HG03139 (cell line): ENCODE results near the gene IGFL1.
"Not testable (repeated sequence)": the region's sequence is repeated elsewhere in the genome, so short reads cannot be mapped to it uniquely, and the experiment has no call there.

ENCODE experiments used
- ATAC-seq: cut with Tn5 transposase; IDR thresholded peaks from one replicate; pipeline ENCODE4 v1.9.1; 2021; ENCODE audit not compliant: unreplicated experiment

Gene IGFL1

GRCh38 chr19:46221981-46222610 is 7.4 kb upstream of the IGFL1 start:
- ATAC-seq: no peak

- ATAC-seq: not testable (repeated sequence)
These were observed 5.8 kb upstream of the IGFL1 start for GRCh38 chr19:46223787-46224186.

DNA sequence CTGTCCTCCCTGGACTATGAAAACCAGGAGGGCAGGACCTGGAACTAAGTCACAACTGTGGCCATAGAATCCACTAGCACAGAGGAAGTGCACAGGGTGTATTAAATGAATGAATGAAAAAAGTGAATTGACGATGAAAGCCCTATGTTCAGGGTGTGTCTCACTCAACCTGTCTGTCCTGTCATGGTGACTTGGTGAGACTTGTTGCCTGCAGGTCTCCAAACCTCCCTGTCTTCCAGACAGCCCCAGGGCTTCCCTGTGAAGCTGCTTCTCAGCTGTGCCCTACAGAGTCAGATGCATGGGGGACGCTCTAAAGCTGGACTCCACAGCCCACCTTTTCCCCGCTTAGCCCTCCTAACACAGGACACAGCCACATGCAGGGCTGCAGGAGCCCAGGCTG is 4.8 kb upstream of the IGFL1 start:
- ATAC-seq: no peak

DNA sequence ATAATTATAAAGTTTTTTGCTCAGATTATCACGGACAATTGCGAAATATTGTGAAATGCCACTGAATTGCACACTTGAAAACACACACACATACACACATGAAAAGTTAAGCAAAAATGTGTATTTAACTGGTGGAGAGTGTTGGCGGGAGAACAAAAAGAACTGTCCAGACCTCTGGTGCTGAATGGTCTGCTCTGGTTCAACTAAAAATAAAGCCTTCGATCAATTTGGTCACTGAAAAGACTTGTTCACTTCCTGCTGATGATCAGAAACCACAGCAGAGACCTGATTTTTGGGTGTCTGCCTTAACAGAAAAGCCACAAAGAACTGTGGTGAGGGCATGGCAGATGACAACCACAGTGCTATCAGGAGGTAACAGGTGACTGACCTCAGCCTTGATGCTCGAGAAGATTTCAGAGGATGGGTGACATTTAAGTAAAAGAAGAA is 4.0 kb upstream of the IGFL1 start:
- no peak for ATAC-seq

DNA sequence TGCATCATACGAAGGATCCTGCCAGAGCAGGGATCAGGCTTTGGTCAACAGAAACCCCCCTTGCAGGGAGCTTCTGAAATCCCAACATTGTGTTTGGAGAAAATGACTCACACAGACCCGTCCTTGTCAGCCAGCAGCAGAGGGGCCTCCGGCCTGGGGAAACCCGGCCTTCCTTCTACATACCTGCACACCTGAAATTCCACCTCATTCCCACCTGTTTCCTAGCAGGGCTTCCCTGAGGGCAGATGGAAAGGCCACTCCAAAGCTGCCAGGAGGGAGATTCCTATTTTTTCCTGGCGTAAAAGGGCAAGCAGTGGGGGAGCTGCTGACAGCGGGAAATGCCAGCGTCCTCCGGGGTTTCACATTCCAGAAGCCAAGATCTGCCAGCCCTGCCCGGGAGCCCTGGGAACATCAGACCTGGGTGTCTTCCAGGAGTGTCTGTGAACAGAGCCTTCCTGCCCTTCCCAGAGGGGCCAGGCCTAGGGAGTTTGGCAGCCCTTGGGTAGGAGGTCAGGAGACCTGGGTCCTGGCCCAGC is 3.0 kb upstream of the IGFL1 start:
- ATAC-seq: no peak

DNA sequence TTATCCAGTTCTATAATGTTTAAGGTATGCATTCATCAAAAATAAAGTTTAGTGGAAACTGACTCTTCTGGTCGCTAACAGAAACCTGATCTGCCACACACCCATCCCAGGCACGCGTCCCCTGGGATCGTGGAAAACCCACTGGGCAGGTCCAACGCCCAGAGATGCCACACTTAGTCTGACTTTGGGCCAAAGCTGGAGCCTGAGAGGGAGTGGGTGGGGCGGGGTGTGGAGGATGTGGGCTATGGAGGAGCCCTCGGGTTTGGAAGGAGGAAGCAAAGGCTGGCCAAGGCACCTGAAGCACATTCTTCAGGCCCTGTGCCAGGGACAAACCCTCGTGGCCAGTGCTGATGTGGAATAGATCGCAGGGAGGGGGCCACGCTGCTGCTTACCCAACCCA is 2.5 kb downstream of the IGFL1 start:
- ATAC-seq: no peak

- no peak for ATAC-seq
These were observed 2.9 kb downstream of the IGFL1 start for GRCh38 chr19:46232468-46232867.

DNA sequence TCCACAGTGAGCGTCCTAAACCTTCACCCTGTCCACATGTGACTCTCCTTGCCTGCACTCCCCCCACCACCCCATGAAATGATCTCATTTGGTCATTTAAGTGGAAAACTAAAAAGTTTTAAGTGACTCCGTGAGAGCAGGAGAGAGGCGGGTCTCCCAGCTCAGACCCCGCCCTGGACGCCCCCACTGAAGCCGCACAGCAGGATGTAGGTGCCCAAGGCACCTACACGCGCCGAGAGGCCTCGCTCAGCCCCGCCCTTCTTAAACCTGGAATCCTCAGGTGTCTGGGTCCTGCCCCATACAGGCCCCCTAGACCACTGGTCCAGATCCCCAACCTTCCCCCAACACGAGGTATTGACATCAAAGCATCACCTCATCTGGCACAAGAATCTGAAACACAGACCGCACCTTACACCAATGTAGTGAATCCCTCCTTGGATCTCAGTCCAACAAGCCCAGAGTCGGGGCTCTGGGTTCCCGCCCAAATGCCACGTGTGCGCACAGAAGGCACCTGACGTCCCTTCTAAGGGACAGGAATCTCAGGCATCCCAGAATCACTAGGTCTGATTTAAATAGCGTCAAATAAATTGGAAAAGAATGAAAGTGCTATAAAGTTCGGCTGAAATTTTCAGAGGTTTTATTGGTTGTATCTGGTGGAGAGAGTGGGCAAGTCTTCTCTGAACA is 3.5 kb downstream of the IGFL1 start:
- no peak for ATAC-seq

DNA sequence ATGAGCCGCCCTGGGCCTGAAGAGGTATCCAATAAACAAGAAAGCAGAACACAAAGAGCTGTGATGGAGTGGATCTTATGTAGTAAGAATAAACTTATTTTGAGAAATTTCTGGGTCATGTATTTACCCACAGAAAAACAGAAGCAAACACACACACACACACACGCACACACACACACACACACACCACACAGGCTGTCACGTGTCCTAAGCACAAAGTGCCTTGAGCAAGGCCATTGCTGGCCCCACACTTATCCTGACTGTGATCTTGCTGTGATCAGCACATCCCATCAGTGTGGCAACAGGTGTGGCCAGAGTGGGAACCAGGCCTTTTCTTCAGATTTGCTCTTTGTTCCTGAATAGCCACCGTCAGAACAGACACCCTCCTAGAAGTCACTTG is 4.3 kb downstream of the IGFL1 start:
- not testable (repeated sequence) for ATAC-seq

- not testable (repeated sequence) for ATAC-seq
These were observed 8.6 kb downstream of the IGFL1 start for GRCh38 chr19:46238141-46238540.

DNA sequence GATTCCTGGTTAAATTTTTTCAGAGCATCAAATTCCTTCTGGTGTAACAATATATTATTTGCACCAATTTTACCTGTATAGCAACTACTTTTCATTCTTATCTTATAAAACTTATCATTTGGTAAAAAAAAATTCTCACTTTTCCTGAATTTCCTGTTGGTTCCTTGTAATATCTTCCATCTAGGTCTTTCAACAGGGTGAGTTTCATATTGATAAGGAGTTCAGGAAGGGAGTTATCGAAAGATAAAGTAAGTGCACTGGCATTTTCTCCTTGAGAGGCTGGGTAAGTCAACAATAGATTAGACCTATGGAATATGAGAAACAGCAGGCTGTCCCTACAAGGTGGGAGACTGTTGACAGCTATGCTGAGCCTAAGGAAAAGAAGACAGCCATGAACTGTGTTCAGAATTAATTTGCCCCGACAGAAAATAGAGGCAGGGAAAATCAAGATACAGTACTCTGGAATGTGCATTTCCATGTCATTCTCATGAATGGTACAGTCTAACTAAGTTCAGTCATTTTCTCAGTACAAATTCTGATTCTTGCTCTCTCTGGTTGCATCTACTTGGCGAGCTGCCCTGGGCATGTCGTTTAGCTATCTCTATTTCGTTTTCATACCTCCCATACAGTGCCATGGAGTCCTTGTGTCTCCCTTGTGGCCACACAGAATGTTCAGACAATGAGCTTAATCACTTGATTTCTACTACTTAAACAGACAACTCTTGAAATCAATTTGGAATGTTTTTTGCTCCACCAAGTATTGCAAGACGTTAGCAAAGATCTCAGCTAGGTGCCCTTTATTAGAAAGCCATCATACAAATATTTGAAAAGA is 9.9 kb downstream of the IGFL1 start:
- ATAC-seq: no peak

DNA sequence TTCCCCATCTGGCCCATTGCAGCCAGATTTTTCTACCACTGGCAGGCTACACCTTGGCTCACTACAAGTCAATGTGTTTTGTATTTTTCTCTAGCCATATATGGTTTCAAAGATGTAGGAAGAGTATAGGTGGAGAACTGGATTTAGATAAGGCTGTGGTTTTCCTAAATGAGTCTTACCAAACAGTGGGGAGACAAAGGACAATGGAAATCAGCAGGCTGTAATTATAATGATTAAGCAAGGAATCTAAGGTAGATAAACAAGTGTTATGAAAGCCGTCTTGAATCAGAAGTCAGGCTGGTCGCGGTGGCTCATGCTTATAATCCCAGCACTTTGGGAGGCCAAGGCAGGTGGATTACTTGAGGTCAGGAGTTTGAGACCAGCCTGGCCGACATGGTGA is 11.2 kb downstream of the IGFL1 start:
- ATAC-seq: no peak

GRCh38 chr19:46241626-46242025 is 12.1 kb downstream of the IGFL1 start:
- ATAC-seq: no peak

DNA sequence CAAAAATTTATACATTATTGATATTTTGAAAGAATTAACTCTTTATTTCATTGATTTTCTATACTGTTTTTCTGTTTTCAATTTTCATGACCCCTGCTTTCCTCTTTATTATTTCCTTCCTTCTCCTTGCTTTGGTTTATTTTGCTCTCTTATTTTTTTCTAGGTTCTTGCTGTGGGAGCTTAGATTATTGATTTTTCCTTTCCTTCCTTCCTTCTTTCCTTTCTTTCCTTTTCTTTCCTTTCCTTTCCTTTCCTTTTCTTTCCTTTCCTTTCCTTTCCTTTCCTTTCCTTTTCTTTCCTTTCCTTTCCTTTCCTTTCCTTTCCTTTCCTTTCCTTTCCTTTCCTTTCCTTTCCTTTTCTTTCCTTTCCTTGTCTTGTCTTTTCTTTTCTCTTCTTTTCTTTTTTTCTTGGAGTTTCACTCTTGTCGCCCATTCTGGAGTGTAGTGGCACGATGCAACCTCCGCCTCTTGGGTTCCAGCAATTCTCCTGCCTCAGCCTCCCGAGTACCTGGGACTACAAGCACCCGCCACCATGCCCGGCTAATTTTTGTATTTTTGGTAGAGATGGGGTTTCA is 13.6 kb downstream of the IGFL1 start:
- not testable (repeated sequence) for ATAC-seq

DNA sequence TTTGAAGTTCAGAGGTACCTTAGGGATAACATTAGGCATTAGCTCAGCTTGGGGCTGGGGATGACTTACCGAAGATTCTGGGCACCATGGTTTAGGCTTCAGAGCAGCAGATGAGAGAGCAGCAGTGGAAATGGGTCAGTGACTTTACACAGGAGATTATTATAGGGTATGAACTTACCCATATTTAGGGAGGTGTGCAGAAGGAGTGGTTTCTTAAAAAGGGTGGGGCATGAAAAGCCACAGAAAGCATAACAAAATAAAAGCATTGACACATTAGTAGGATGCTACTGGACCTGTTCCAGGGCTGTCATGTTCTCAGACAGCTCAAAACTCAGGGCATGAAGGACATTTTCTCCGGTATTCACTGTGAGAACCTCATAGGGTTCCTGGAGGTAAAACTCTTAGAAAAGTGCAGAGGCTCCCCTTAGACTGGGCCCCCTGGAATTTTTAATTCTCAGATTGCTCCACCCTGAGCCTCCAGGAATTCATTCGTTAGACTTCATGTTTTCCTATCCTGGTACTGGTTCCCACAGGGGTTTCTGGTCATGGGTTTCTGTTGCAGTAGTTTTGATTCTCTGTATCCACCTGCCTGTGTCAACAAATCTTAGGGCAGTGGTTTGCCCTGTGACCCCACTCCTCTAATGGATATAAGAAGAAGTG is 20.7 kb downstream of the IGFL1 start:
- no peak for ATAC-seq

- ATAC-seq: no peak
These were observed 21.9 kb downstream of the IGFL1 start for GRCh38 chr19:46251416-46251815.

- ATAC-seq: no peak
These were observed 25.2 kb downstream of the IGFL1 start for GRCh38 chr19:46254776-46255175.

GRCh38 chr19:46256855-46257254 is 27.3 kb downstream of the IGFL1 start:
- no peak for ATAC-seq

DNA sequence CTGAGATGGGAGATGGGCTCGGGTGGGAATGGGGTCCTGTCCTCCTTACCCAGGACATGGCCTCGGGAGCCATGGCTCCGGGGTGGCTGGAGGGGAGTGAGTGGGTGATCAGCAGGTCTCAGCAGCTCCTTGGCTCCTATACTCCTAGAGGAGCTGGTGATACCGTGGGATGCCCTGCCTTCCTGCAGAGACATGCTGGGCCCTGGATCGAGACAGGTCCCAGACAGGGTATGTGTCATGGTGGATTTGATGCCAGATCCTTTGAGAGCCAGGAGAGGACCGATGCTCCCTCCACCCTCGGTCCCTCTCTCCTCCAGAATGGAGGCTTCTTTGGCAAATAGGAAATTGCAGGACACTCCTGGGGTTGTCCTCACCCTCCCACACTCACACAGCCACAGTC is 32.0 kb downstream of the IGFL1 start:
- not testable (repeated sequence) for ATAC-seq

GRCh38 chr19:46262684-46263296 is 33.2 kb downstream of the IGFL1 start:
- ATAC-seq: not testable (repeated sequence)
